MM.1S (cell line): Measurements from ENCODE around the gene ZNF438.

Experiments used
- CTCF ChIP-seq: fragments of 300-600 bp; sonication (generic); IDR thresholded peaks from 2 replicates; pipeline ENCODE4 v1.5.1; 2016; ENCODE audit warnings: antibody characterized with exemption, low read length, mixed read lengths
- EZH2 ChIP-seq: fragments of 300-600 bp; sonication (generic); optimal IDR thresholded peaks from 2 replicates; pipeline ENCODE3; 2017; ENCODE audit warnings: low read depth, mild to moderate bottlenecking, antibody characterized with exemption, low read length, mixed read lengths

GRCh38 chr10:30866896-30867295 is 164.8 kb downstream of the ZNF438 start:
- TF ChIP-seq CTCF (no peak), EZH2 (no peak)
